NOMO-1 treated with dmso at 0.1 percent for 144 hours (cell line): ENCODE data around the gene KCTD7.
"Not testable (repeated sequence)": the region's sequence is repeated elsewhere in the genome, so short reads cannot be mapped to it uniquely, and the experiment has no call there.

Experiments
- DNase-seq: peaks from one replicate; lab custom pipeline; 2025; ENCODE audit not compliant: unreplicated experiment; lab: John Stamatoyannopoulos, UW

KCTD7 gene

GRCh38 chr7:66651026-66651425 lies 22.3 kb downstream of the KCTD7 start:
- DNase-seq = not testable (repeated sequence)

GRCh38 chr7:66653719-66654274 lies 25.1 kb downstream of the KCTD7 start:
- not testable (repeated sequence) for DNase-seq

- DNase-seq = peak; percentile 96
Observed at GRCh38 chr7:66654275-66655112, 25.8 kb downstream of the KCTD7 start.

- DNase-seq = not testable (repeated sequence)
Observed at GRCh38 chr7:66655113-66655806, 26.6 kb downstream of the KCTD7 start.

- not testable (repeated sequence) for DNase-seq
Observed at GRCh38 chr7:66655826-66656485, 27.3 kb downstream of the KCTD7 start.

- DNase-seq = no peak
Observed at GRCh38 chr7:66657798-66658197, 29.1 kb downstream of the KCTD7 start.

- DNase-seq = no peak
Observed at GRCh38 chr7:66662646-66663264, 34.1 kb downstream of the KCTD7 start.

- DNase-seq = no peak
Observed at GRCh38 chr7:66664590-66665293, 36.1 kb downstream of the KCTD7 start.

- no peak for DNase-seq
Observed at GRCh38 chr7:66666313-66666952, 37.8 kb downstream of the KCTD7 start.

GRCh38 chr7:66667023-66667728 lies 38.5 kb downstream of the KCTD7 start:
- DNase-seq = no peak

GRCh38 chr7:66668112-66668511 lies 39.4 kb downstream of the KCTD7 start:
- DNase-seq = no peak

GRCh38 chr7:66668677-66669076 lies 40.0 kb downstream of the KCTD7 start:
- no peak for DNase-seq

GRCh38 chr7:66669088-66669487 lies 40.4 kb downstream of the KCTD7 start:
- no peak for DNase-seq

GRCh38 chr7:66669496-66669895 lies 40.8 kb downstream of the KCTD7 start:
- no peak for DNase-seq

GRCh38 chr7:66671034-66671433 lies 42.4 kb downstream of the KCTD7 start:
- no peak for DNase-seq

GRCh38 chr7:66671486-66671885 lies 42.8 kb downstream of the KCTD7 start:
- DNase-seq = not testable (repeated sequence)

- DNase-seq = not testable (repeated sequence)
Observed at GRCh38 chr7:66672432-66673123, 43.9 kb downstream of the KCTD7 start.

GRCh38 chr7:66673124-66673640 lies 44.5 kb downstream of the KCTD7 start:
- not testable (repeated sequence) for DNase-seq
